ENCODE results near the gene BOD1. TPM values are rescaled to one million over a fixed set of nuclear protein-coding genes. Genes with fewer than 3 reads are reported as not detected.

Gene BOD1
- total RNA-seq, 1 donor from 2014 or later: 106 TPM

- H3K4me3 ChIP-seq (ENCODE audit: low read depth, low read length): no peak overlapping the region
- no peaks in the 10 kb centered on the region for H3K36me3 ChIP-seq (ENCODE audit: control insufficient read depth, insufficient read depth, low read length)
- no peak for DNase-seq (ENCODE audit: low read depth)
- no peak for FAIRE-seq
- no peak for TF ChIP-seq CTCF (IDR thresholded peaks at IDR 0.05; ENCODE audit: insufficient read depth, low read length, severe bottlenecking)
- no peaks in the 10 kb centered on the region for H3K27me3 ChIP-seq (ENCODE audit: control insufficient read depth, insufficient read depth, low read length)
Measured at GRCh38 chr5:173648308-173648866, 31.9 kb upstream of the BOD1 start.

- Histone ChIP-seq H3K36me3 (ENCODE audit: control insufficient read depth, insufficient read depth, low read length) (no peaks in the 10 kb centered on the region), H3K4me3 (ENCODE audit: low read depth, low read length) (no peak overlapping the region), H3K27me3 (ENCODE audit: control insufficient read depth, insufficient read depth, low read length) (no peaks in the 10 kb centered on the region)
- no peak for DNase-seq (ENCODE audit: low read depth)
- FAIRE-seq: no peak
- no peak for TF ChIP-seq CTCF (IDR thresholded peaks at IDR 0.05; ENCODE audit: insufficient read depth, low read length, severe bottlenecking)
Measured at GRCh38 chr5:173646692-173647091, 30.2 kb upstream of the BOD1 start.

GRCh38 chr5:173645890-173646574 lies 29.6 kb upstream of the BOD1 start:
- no peak for TF ChIP-seq CTCF (IDR thresholded peaks at IDR 0.05; ENCODE audit: insufficient read depth, low read length, severe bottlenecking)
- FAIRE-seq (no peak), DNase-seq (ENCODE audit: low read depth) (no peak)
- Histone ChIP-seq H3K27me3 (ENCODE audit: control insufficient read depth, insufficient read depth, low read length) (no peaks in the 10 kb centered on the region), H3K36me3 (ENCODE audit: control insufficient read depth, insufficient read depth, low read length) (no peaks in the 10 kb centered on the region), H3K4me3 (ENCODE audit: low read depth, low read length) (no peak overlapping the region)

GRCh38 chr5:173645437-173645807 lies 29.0 kb upstream of the BOD1 start:
- no peaks in the 10 kb centered on the region for H3K36me3 ChIP-seq (ENCODE audit: control insufficient read depth, insufficient read depth, low read length)
- no peaks in the 10 kb centered on the region for H3K27me3 ChIP-seq (ENCODE audit: control insufficient read depth, insufficient read depth, low read length)
- no peak for FAIRE-seq
- DNase-seq (ENCODE audit: low read depth): no peak
- TF ChIP-seq CTCF (IDR thresholded peaks at IDR 0.05; ENCODE audit: insufficient read depth, low read length, severe bottlenecking): no peak
- H3K4me3 ChIP-seq (ENCODE audit: low read depth, low read length): no peak overlapping the region

GRCh38 chr5:173644673-173645436 lies 28.4 kb upstream of the BOD1 start:
- no peak for FAIRE-seq
- TF ChIP-seq CTCF (IDR thresholded peaks at IDR 0.05; ENCODE audit: insufficient read depth, low read length, severe bottlenecking): no peak
- Histone ChIP-seq H3K36me3 (ENCODE audit: control insufficient read depth, insufficient read depth, low read length) (no peaks in the 10 kb centered on the region), H3K4me3 (ENCODE audit: low read depth, low read length) (no peak overlapping the region), H3K27me3 (ENCODE audit: control insufficient read depth, insufficient read depth, low read length) (no peaks in the 10 kb centered on the region)
- no peak for DNase-seq (ENCODE audit: low read depth)

All from bronchial epithelial cell (primary cell).